NCI-H510A treated with DMSO at 0.1 percent for 48 hours (cell line): ENCODE data around the gene SMARCA1.

Source experiments
- DNase-seq: peaks from one replicate; lab custom pipeline; 2025; lab: John Stamatoyannopoulos, UW

The SMARCA1 gene

DNA sequence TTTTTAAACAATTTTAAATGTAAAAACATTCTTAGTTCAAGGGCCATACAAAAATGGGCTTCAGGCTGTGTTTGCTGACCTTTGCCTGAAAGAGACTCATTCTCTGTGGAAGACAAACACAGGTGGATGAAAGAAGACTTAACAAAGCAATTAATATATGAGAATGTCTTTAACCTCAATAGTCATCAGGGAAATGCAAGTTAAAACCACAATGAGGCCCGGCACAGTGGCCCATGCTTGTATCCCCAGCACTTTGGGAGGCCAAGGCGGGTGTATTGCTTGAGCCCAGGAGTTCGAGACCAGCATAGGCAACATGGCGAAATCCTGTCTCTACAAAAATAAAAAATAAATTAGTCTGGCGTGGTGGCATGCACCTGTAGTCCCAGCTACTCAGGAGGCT, 7.1 kb upstream of the SMARCA1 start:
- no peak for DNase-seq

DNA sequence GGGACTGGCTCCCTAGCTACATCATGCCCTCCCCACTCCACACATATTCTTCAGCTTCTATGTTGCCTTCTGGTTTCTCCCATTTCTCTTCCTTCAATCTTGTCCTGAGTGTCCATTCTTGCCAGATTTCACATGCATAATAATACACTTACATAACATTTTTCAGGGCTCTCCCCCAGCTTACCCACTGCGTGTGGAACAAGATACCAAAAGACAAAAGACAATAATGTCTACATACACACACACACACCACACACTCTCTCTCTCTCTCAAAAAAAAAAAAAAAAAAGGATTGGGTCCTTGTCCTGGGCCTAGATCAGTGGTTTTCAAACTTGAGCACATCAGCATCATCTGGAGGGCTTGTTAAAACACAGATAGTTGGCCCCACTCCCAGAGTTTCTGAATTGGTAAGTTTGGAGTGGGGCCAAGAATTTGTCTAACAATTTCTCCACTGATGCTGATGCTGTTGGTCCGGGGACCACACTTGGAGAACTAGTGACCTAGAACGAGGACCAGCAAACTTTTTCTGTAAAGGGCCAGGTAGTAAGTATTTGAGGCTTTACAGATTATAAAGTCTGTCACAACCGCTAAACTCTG, 6.5 kb upstream of the SMARCA1 start:
- no peak for DNase-seq

DNA sequence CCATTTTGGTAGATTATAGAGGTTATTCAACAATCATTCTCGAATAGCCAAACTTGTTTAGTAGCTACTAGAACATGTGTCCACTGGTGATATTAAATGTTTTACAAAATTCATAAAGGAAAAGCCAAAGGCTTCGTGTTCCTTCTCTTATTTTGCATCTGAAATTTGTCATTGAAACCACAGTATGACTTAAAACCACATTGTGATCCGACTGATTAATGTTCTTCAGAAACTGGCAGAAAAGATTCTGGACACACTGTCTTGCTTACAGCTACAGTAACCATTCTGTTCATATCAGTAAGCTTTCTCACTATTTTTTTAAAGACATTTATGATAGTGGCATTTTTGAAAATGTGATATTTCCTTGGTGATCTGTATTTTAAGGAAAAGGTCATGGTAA, 2.6 kb upstream of the SMARCA1 start:
- no peak for DNase-seq

DNA sequence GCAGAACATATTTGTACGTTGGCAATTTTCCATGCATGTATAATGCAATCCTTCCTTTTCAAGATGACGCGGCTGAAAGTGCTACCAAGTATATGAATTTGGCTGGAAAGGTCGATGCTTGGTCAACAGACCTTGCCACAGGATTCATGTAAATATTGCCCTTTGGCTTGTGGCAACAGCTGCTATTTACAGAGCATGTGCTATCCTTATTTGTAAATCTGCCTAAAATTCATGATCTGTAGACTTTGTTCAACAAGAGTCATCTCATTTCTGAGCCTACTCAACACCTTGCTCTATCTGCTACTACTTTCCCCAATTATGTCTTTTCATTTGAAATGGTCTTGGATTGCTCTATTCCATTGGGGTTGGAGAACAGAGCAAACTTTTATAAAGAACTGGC, 1.9 kb upstream of the SMARCA1 start:
- no peak for DNase-seq

DNA sequence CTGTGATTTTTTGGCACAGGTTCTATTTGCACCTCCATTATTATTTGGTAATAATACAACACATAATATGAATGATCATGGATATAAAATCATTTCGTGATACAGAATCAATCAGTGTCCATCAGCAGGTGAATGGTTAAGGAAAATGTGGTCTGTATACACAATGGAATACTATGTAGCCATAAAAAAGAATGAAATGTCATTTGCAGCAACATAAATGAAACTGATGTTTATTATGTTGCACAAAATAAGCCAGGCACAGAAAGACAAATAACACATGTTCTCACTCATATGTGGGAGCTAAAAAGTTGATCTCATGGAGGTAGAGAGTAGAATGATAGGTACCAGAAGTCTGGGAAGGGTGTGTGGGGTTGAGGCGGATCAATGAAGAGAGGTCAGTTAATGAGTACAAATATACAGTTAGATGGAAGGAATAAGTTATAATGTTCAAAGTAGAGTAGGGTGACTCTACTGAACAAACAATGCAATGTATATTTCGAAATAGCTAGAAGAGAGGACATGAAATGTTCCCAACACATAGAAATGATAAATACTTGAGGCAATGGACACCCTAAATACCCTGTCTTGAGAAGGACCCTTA, 1.1 kb upstream of the SMARCA1 start:
- no peak for DNase-seq

DNA sequence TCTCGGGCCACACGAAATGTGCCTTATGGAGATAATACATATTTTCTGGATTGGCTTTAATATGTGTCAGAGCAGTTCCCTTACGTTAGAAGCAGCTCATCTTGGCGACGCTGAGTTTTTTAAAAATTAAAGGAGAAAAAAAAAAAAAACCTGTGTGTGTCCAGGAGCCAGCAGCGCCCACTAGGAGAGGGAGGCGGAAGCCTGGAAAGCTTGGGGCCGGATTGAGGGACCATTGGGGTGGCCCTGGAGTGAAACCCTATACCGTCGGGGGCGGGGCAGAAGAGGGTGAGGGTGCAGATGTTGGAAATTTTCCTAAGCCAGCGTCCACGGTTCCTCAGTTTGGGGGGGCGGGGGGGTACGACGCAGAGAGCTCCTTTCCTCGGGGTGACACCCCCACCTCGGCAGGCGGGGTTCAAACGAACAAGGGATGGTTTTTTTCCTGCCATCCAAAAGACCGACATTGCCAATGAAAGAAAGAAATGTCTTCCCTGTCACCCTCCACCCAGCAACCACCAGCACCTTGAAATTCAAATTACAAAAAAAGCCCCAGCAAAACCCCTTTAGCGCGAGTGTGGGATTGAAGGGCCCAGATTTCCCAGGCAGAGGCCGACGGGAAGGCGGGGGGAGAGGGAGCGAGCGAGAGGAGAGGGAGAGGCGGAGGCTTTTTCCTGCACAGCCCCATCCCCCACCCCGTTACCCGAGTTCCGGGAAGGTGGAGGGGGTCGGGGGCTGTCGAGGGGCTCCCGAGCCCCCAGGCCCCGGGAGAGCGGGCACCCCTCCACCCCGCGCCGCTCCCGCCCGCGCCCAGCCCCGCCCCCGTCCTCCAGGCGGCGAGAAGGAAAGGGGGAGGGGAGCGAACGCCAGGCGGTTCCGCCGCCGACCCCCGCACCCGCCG, 859 bp downstream of the SMARCA1 start:
- DNase-seq, result peak; percentile 28

DNA sequence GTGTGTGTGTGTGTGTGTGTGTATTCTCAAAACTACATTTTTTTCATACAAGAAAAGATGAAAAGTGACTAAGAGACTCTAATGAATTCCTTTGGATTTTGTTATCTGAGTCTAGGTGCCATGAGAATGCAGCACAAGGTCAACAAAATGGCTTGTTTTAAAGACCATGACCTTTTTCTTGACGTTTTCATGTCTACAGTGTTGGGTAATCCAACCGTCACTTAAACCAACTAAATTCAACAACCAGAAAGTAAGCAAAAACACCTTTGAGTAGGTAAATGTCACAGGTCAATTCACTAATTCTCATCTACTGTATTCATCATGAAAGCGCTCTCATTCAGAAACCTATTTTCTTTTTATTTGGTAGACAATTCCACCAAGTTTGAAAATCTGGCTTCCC, 3.1 kb downstream of the SMARCA1 start:
- no peak for DNase-seq

DNA sequence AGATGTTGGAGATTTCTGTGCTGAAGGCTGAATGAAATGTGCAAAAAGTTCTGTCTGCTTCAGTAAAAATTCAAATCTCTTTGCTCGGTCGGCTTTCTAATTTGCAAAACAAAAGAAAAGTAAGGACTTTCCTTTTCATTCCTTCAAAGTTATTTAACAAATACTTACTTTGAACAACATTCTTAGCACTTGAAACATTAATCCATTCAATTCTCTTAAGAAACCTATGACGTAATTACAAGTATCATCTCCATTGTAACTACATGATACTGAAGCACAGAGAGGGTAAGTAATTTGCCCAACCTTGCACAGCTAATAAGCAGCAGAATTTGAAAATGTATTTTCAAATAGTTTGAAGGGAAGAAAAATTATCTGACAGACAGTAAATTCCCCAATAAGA, 6.9 kb downstream of the SMARCA1 start:
- no peak for DNase-seq

DNA sequence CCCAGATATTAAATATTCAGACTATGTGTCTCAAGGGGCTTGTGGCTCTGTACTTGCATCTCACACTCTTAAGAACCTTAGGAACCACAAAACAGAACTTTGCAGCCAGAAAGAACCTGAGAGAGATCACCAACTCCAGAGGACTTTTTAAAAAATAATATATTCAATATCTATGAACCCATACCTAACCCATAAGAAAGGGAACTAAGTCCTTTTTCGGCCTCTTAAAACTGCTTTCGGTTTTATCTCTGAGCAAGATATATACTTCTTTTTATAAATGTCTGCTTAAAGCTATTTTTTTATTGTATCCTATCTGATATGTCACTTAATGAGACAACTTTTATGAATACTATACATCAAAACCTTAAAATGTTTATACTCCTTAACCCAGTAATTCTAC, 10.9 kb downstream of the SMARCA1 start:
- DNase-seq, result no peak

DNA sequence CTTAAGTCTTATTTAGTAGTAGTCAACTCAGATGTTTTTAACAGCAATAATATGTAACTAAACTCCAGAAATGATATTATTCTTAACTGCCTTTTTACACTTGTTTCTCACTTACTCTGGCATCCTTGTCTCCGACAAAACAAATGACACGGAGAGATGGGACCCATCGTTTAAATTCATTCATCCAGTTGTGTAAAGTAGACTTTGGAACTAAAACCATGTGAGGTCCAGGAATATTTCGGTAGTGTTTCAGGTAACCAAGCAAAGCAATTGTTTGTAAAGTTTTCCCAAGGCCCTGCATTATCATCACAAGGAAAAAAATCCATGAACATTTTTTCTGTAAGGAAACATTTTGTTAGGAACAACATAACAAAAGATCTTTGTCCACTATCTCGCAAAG, 11.6 kb downstream of the SMARCA1 start:
- no peak for DNase-seq

DNA sequence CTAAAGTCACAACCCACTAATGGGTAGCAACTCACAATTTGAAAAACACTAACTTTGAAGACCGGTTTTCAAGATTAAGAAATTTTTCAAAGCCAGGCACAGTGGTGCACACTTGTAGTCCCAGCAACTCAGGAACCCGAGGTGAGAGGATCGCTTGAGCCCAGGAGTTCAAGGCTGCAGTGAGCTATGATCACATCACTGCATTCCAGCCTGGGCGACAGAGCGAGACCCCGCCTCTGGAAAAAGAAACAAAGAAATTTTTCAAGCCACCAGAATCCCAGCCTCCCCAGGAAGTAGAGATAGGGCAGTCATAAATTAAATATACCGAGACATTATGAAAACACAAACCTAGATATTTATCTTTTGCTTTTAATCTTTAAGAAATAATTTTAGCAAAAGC, 13.0 kb downstream of the SMARCA1 start:
- no peak for DNase-seq

DNA sequence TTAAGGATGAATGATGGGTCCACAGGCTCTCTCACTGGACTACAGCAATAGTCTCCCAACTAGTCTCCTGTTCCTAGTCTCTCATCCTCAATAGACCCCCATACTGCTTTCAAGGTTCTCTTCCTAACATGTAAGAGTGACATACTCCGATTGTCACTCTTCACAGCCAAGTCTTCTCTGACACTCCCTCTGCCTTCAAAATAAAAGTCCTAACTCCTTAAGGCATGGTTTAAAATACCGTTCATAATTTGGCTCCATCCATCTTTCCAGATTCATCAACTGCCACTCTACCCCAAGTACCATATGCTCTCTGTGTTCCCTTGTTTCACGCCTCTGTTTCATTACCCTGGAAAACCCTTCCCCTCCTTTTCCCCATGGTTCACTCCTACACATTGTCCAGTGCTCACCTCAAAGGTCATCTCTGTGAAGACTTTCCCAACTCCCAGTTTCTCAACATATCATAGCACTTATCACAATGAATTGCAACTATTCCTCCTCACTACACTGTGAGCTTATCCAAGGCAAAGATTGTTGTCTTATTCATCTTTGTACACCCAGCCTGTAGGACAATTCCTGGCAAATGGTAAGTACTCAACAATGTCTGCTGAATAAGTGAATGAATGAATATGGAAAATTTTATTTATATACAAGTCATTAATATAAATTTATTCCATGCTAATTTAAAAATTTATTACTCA, 26.0 kb downstream of the SMARCA1 start:
- no peak for DNase-seq

DNA sequence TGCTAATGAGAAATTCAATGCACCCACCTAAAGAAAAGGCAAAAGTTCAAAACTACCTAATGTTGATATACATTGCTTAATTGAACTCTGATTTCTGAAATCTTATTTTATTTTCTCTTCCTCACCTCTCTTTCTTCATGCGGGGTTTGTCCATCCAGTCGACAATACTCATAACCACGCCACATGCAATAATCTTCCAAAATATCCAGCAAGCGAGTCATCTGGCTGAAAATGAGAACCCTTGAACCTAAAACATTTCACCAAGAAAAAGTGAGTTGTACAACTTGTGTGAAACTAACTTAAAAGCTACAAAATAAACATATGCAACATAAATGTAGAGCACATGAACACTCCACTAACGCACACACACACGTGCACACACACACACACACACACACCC, 26.7 kb downstream of the SMARCA1 start:
- no peak for DNase-seq

DNA sequence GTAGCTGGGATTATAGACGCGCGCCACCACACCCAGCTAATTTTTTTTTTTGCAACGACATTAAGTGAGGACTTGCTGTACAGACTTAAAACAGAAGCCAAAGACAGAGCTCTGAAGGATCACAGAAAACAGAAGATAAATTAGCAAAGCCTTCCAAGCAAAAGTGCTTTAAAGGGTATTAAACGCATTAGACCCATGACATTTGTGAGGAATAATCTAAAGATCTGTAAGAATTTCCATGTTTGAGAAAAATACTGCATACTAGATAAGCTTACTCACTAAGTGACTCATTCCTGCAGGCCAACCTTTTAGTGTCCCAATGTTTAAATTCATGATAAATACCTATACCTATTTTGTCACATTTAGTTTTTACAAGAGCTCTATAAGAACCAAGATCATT, 27.4 kb downstream of the SMARCA1 start:
- DNase-seq, result no peak

DNA sequence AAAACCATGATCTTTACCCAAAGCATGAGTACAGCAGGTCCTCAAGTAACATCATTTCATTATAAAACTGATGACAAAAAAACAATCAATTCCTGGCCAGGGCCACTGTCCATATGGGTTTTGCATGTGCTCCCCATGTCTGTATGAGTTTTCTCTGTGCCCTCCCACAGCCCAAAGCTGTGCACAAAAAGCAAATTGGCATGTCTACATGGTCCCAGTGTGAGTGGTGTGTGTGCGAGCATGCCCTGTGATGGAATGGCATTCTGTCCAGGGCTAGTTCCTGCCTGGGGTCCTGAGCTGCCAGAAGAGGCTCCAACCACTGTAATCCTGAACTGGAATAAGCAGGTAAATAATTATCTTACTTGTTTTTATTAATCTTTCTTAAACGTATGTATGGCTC, 28.4 kb downstream of the SMARCA1 start:
- DNase-seq, result no peak

DNA sequence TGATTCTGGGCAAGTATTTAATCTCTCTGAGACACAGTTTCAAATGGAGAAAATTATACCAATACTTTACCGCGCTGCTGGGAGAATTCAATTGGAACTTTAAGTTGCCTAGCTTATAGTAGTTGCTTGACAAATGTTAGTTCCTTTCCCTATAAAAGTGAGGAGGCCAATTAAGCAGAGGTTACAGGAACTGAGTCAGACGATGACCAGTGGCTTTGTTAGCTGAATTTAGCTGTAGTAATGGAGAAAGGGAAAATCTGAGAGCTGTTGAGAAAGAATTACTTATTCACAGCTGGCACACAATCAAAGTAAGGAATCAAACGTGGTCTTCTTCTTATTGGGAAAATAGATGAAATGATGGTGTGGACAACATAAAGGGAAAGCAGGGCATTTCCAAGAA, 29.6 kb downstream of the SMARCA1 start:
- DNase-seq, result no peak

DNA sequence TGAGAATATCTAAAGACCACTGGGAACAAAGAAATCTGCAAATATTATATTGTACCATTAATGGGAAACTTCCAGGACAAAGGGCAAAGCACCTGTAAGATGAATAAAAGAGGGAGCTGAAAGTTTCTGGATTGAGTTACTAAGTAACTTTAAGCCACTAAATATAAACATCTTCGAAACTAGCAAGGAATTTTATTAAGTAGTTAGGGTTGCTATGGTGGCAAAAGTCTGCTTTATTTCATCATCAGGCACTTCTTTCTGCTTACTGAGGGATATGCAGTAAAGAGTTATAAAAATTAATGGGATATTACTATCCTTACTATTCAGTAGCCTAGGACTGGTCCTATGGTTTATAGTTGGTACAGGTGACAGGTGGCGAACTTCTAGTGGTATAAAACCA, 33.0 kb downstream of the SMARCA1 start:
- no peak for DNase-seq

DNA sequence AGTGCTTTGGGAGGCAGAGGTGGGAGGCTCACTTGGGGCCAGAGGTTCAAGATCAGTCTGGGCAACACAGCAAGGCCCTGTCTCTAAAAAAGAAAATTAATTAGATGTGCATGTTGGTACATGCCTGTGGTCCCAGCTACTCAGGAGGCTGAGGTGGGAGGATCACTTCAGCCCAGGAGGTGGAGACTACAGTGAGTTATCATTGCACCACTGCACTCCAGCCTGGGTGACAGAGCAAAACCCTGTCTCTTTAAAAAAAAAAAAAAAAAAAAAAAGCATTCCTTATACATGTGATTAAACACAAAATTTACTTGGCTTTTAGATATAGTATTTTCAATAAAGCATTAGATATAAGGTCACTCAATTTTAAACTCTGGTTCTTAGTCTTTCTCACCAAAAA, 34.9 kb downstream of the SMARCA1 start:
- DNase-seq, result no peak

DNA sequence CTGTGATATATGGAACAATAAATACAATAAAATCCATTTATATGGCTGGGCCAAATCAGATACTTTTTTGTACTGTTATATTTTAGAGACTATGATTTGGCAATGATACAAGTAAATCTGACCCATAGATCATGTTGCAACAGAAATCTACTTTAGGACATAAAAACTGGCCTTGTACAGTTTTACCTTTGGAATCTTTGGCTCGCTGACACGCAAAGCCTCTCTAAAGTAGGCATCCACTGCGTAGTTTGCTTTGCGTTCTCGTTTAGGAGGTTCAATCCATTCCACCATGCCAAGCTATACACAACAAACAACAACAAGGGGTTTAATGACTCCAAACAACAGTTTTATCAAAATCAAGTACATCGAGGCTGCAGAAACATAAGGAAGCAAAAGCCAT, 42.4 kb downstream of the SMARCA1 start:
- DNase-seq, result no peak

DNA sequence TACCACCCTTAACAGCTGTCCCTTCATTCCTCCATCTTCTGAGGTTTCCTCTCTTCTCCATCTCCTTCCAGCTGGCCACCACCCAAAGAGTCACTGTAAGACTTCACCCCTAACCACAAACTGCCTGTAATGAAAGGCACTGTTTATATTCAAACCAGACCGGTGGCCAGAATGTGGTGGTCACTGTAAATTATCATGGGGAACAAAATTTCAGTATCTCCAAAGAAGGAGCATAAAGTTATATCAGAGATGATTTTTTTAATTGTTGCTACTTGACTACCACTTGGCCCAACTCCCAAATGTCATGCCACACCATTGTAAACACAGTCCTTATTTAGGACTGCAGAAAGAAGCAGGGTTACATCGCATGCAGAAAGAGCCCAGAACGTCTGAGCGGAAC, 44.8 kb downstream of the SMARCA1 start:
- no peak for DNase-seq

DNA sequence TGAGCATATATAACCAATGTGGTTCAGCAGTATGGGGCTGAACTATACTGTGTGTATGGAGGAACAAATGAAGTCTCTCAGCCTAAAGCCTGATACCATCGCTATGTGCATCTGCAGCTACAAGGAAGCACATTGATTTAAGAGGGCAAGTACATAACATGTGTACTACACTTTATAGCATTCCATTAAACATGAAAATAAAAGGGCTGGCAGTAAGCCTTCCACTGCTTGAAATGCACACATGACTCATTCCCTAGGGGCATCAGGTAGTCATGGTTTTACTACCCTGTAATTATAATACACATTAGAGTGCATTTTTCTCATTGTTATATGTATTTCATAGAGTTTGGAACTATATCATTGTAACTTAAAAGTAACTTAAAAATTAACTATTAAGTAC, 51.2 kb downstream of the SMARCA1 start:
- no peak for DNase-seq

DNA sequence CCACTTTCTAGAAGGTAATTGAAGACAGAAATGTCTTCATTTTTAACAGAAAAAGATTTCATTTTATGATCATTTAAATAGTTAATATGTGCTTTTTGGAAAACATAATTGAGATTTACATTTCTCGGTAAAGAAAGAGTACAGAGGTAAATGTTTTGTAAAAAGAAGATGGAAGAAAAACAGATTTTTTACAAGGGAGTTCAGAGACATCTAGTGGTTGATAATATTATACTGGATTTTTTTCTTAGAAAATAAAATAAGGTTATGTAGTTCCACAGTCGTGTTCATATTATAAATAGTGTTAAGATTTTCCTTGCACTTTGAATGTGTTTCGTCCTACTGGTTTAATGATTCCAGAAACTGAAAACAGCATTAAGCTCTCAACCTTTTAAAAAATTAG, 60.6 kb downstream of the SMARCA1 start:
- DNase-seq, result no peak
